NCI-H446 treated with DMSO at 0.1 percent for 48 hours (cell line): ENCODE data around the gene BCL11B.
A peak's percentile ranks its signal among the peaks of the same experiment; 100 is the strongest.

Experiments
- DNase-seq: peaks from one replicate; lab custom pipeline; 2025; lab: John Stamatoyannopoulos, UW

BCL11B gene

DNA sequence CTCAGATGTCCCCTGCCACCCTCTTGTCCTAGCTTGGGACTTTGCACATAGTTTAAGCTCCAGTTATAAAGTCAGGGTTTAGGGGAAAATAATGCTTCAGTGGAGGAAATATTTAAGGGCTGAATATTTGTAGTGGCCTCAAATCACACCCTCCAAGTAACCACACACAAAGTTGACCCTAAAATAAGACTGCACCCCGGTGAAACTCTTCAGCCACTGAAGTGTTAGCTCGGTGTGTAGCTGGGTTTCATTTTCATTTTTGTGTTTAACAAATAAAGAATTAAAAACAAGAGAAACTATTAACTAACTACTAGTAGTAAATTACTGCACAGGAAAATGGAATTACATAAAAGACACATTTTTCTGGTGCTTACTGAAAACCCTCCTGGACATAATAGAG lies 14.8 kb upstream of the BCL11B start:
- DNase-seq, result no peak

DNA sequence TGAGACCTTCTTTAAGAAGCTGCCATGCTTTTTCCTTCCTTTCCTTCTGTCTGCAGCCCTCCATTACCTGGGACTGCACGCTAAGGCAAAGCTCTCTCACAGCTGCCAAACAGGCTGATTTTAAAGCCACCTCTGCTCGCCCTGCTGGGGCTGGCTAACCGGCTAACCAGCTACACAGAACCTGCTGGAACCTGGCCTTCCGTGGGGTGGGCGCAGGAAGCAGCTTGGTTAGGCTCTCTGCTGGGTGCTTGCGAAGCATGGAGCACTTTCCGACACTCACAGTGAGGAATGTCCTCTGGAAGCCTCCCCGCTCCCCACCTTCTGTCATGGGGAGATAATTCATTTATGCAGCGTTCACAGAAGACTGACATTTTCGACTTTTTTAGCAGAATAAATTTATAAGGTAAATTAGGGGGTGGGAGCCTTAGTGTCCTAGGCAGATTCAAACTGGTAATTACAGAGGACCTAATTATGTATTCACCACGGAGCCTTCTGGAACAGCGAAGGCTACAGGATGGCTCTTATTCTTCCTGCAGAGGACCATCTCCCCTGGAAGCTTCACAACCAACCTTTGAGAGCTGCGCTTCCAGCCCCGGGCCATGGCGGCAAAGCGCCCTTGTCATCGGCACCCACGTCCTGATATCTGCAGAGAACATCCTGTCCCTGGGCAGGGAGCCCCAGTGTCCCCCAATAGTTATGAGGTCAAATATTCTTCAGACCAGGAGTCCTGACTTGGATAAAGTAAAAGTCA lies 12.4 kb upstream of the BCL11B start:
- DNase-seq, result no peak

DNA sequence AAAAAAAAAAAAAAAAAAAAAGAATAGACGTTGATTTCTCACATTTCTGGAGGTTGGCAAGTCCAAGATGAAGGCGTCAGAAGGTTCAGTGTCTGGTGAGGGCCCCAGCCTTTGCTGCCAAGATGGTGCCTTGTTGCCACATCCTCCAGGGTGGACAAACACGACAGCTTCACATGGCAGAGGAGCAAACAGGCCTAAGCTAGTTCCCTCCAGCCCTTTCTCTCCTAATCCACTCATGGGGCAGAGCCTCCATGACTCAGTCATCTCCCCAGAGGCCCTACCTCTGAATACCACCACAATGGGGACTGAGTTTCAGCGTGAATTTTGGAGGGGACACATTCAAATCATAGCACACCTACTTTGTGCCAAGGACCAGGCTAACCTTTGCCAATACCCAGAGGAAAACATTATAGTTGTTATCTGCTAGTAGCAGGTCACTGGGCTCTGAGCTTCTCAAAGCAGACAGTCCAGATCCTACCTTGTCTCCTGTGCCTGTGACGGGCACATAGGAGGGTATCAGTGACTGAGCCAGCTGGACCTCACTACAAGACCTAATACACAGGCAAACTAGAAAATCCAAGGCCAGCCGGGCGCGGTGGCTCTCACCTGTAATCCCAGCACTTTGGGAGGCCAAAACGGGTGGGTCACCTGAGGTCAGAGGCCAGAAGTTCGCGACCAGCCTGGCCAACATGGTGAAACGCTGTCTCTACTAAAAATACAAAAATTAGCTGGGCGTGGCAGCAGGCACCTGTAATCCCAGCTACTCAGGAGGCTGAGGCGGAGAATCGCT lies 10.5 kb upstream of the BCL11B start:
- DNase-seq, result no peak

DNA sequence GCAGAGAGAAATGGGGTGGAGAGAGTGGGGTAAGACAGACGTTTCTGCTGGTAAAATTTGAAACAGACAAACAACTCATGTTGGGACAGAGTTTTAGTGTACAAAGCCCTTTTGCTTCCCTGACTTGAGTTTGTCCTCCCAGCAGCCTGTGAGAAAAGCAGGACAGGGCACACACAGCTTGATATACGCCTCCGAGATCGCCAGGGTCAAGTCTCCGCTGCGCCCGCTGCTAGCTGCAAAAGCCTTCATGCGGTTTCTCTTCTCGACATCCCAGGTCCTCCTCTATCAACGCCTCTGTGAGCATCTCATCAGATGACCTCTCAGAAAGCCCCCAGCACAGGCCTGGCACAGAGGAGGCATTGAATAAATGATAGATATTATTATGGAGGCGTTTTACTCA lies 9.4 kb upstream of the BCL11B start:
- no peak for DNase-seq

DNA sequence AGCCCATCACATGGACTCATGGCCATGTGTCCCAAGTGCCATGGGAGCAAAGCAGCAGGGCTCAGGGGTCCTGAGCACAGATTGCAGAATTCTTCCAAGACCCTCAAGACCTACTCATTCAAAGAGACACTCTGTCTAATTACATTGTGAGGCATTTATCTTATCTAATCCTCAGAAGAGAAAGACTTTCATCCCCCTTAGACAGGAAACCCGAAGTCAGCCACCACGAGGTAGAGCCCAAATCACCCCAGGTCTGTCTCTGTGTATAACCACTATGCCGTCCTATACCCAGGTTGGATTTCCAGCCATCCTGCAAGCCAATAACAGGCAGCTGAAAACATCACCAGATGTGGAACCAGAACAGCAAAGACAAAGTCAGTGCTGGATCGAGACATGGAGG lies 8.9 kb upstream of the BCL11B start:
- no peak for DNase-seq

DNA sequence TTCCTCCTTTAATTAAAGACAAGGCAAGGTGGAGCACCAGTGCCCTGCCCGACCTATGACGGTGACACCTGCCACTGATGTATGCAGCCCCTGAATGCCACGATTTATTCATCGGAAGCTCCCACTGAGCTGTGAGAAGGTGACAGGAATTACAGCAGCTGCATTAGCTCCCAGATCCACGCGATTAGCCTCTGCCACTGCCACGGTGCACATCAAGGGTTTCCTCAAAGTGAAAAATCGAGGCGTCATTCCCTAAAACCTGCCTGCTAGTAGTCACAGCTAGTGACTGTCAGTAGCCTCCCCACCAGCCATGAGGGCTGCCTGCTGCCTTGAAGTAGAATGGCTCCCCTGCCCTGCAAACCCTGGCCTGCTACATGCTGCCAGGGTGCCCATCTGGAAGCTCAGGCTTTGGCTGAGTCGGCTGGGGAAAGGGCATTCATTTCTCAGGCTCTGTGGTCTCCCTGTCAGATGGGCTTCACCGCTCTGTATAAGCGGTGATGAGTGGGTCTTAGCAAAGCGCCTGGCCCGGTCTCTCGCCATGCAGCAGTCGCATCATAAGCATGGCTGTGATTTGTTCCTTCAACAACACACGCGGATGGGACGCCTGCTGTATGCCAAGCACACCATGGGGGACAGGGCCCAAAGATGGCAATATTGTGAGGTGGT lies 8.2 kb upstream of the BCL11B start:
- DNase-seq, result no peak

DNA sequence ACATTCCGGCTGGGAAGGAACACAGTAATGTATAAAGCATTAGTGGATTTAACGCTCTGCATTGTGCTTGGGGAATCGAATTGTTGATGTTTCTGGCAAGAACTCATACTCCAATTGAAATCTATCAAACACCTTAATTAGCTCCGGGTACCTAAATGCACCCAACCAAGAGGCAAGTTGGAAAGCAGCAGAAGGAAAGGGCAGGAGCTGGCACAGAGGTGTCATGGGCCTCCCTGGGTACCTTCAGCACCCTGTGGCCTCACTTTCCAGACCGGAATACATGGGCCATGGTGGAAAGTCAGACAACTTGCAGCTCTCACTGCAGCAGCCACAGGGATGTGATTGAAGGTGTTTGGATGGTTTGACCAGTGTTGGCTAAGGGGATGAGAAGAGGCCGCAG lies 6.8 kb upstream of the BCL11B start:
- no peak for DNase-seq

DNA sequence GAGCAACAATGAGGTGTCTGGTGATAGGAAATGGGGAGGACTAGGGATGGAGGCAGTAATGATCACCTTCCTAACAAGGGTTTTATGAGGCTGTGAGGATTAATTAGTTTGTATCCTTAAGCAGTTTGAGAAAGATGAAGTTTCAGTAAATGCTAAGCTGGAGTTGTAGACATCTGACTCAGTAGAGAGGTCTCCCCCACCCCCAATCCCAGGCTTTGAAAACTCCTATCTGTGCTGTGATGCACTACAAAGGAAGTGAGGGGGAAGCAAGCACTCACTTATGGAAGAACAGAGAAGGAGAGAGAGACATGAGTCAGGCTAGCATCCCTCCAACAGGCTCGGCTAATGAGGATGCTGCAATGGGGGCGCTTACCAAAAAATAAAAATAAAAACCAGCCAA lies 5.5 kb upstream of the BCL11B start:
- no peak for DNase-seq

DNA sequence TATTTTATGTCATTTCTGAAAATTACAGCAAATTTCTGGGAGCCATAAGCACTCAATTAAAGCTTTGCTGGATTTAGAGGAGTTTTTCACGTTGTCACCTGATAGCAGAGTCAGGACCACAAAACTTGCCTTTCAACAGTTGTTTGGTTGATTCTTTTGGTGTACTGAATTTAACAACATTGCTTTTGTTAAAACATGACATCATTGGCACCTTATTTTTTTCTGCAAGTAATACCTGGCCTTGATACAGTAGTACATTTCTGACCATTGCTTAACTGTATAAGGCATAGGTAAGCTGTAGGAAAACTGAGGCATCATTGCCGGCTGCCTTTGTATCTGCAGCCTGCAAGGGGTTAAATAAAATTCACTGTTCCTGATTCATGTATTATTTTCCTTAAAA lies 4.5 kb upstream of the BCL11B start:
- no peak for DNase-seq

DNA sequence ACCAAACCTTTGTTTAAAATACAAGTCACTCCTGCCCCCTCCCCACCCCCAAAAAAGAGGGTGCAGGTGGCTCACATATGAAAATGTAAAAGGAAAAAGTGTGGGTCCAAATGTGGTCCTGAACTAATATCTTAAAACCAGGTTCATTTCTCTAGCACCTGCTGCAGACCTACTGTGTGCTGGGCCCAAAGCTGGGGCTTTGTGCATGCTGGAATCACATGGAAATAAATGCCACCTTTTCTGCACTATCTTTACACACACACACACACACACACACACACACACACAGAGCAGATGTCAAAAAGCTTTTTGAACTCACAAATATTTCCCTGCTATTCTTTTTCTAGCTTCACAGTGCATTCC lies 3.2 kb upstream of the BCL11B start:
- DNase-seq, result no peak

DNA sequence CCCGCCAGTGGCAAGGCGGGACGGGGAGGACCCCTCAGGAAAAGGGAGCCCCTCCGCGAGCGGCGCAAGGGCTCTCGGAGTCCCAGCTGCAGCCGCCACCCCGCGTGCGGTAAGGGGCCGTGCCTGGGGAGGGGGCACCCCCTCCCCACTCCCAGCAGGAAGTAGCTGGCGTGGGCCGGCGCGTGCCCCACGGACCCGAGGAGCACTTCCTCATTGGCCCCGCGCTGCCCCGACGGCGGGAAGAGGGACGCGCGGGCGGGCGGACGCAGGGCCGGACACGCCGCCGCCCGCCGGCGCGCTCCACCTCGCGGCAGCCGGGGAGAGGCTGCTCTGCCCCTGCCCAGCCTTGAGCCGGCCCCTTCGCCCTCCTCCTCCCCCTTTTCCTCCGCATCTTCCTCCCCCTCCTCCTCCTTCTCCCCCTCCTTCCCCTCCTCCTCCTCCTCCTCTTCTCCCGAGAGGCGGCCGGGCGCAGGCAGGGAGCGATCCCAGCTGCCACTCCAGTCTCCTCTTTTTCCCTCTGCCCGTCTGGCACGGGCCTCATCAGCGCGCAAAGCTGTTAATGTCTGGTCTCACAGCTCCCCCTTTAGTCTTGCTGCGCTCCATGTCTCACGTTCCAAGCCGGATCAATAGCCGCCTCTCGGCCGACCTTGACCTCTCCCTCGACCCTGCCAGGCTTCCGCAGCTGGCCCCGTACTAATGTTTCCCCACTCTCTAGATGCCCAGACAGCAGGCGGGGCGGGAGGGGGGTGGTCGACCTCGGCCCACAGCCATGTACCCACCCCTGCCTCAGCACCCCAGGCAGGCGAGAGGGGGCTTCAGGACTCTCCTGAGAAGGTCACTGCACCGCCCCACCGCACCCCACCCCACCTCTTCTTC lies 2.6 kb upstream of the BCL11B start:
- peak; percentile 89 for DNase-seq

DNA sequence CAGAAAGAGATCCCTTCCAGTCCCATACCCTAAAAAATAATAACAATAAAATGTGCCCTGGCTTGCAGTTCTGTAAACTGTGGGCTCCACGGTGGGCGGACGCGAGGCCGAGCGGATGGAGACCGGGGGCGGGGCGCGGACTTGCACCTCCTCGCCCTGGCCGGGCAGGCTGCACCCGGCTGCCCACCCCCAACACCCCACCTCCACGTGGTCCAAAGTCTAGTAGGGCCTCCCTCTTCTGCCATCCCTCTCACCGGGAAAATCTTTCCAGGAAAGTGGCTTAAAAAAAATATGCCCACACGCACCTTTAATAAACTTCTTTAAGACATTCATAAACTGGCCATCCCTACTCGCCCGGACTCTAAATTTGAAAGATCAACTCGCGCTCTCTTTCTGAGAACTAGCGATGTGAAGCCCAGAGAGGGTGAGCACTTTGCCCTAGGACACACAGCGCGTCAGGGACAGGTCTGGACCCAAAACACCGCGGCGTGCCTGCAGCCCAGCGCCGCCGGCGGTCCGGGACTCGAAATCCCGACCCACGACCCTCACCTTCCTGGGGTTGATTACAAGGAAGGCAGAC lies 1.9 kb upstream of the BCL11B start:
- DNase-seq, result no peak

DNA sequence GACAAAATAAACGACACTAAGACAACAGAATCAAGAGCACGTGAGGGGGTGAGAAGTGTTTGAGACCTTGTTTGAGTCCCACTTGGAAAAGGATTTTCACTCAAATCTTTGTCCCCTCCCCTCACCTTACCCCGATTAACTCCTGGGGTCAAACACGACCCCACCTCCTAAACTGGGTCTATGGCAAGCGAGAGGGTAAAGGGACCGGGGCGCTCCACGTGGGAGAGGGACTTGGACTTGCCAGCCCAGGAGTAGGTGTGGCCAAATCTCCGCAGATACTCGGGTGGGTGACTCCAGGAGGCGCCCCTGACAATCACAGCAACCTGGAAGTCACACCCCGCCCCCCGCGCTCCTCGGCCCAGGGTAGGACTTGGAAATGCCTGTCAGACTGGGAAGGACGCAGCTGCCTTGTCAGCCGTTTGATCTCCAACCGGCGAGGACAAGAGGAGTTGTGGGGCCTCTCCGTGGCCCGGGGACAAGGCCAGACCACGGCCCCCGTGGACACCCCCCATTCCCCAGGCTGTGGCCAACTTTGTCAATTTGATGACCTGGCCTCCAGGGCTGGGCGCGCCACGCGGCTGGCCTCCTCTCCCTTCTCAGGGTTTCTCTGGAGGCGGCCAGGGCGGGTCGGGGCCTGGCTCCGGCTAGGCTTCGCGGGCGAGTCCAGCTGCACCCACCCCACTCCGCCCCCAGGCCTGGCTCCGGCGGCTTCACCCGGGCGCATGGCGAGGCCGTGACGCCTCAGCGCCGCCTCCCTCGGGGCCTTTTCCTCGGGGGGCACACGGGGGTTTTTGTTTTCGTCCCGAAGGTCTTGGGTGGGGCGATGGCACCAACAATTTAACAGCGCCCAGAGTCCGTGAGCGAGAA lies 1.1 kb upstream of the BCL11B start:
- DNase-seq, result peak; percentile 53

DNA sequence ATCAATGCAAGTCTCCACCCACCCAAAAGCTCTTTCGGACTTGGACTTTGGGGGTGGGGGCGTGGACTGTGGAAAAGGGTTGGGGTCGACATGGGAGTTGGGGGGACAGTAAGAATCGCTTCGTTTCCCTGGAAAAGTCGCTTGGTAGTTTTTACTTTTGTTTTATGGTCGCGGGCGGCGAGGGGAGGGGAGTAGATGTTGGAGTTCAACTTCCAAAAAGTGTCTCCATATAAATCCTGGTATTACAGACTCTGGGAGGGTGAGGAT lies 568 bp upstream of the BCL11B start:
- no peak for DNase-seq

DNA sequence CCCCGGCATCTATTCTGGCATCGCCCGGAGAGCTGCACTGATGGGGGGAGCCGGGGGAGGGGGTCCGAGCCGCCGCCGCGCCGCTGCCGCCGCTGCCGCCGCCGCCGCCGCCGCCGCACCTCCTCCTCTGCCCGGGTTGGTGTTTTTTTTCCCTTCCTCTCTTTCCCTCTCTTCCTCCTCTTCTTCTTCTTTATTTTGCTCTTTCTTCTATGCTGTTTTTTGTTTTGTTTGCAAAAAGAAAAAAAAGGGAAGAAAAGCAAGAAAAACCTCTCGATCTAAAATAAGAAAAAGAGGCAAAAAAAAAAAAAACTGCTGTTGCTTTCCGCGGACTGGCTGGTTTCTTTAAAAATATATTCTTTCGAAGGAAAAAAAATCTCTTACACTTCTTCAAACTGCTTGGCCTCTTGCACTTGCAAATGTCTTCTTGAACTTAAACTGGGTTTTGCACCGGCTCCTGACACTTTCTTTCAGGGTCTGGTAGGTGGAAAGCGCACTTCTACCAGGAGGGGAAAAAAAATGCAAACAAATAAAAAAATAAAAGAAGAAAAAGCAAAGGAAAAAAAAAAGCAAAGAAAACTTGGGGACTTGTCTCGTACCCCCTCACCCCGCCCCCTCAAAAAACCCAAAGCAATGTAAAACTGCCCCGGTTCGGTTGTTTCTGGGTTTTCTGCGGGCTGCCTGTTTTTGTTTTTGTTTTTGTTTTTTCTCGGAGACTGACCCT lies 616 bp downstream of the BCL11B start:
- no peak for DNase-seq

DNA sequence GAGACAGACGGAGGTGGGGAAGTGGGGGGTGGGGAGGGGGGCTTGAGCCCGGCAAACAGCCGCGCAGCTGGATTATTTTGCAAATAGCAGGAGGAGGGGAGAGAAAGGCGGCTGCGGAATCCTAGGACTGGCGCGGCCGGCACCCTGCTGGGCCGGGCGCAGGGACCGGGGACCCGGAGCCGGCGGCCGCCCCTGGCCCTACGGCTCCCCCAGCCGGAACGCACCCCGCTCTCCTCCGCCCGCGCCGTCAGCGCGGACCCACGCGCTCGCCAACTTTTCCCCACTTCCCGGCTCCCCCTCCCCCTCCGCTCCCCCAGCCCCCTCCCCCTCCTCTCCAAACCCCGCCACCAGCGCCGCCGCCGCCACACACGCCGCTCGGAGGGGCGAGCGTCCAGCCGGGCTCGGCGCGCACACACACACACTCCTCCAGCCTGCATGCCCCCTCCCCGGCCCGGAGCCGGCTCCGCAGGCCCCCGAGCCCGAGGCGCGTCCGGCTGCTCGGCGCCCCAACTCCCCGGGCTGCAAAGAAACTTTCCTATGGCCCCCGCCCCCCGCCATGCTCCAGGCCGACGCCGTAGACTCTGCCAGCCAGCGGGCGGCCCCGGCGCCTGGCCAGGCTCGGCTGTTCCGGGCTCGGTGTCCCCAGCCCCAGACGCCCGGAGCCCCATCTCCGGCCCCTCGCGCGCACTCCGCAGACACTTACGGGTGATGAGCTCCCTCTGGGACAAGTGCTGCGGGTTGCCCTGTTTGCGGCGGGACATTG lies 1.4 kb downstream of the BCL11B start:
- no peak for DNase-seq

DNA sequence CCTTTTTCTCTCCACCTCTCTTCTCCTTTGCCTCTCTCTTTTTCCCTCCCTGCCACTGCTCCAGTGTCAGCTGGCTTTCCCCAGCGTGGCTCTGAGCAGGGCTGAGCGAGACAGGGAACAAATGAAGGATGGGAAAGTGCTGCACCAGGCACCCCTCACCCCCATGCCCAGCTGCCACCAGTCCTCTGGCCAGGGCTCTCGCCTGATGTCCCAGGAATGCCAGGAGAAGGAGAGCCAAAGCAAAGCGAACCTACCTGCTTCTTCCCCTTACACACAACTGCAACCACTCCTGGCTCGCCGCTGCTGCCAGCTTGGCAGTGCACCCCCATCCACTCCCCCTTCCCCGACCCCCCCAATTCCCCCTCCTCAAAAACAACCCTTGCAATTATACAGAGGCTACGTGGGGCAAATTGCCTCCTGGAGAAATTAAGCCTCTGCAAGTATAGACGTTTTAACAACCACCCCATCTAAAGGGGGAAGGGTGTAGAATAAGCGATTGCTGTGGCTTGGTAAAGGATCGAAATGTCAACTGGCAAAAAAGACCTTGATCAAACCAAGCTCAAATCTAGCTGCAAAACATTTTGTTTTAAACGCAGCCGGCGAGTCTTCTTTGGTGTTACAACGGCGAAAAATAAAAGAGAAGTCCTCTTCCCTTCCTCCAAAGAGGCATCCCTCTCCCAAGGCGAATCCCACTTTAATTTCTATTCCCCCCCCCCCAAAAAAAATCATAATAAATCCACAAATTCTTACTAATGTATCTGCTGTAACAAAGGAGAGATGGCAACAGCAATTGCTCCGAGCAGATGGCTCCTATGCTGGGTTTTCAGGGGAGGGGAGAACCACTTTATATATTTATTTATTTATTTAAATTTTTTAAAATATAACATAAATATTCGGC lies 2.9 kb downstream of the BCL11B start:
- no peak for DNase-seq
